GM23338 (cell line): Measurements from ENCODE around the gene PRG3. TPM values are rescaled to one million over a fixed set of nuclear protein-coding genes. Genes with fewer than 3 reads are reported as not detected.

Experiments
- ATAC-seq: fragments of 200-7000 bp; cut with Tn5 transposase; 3 replicates; pipeline ENCODE4 v1.9.1; 2020
- DNase-seq: peaks from one replicate; pipeline ENCODE4 v3.0.0-alpha.2; 2015; ENCODE audit warnings: low spot score
- H2AFZ ChIP-seq: fragments of 200-600 bp; sonication (generic); 2 replicates; pipeline ENCODE4 v1.8.0; 2016; ENCODE audit warnings: antibody characterized with exemption, mild to moderate bottlenecking, moderate library complexity
- H3F3A ChIP-seq: fragments of 200-600 bp; sonication (generic); replicated peaks from 2 replicates; pipeline ENCODE4 v1.8.0; 2017; ENCODE audit warnings: antibody characterized with exemption, mixed run types, low read depth
- H3K27ac ChIP-seq: fragments of 200-600 bp; sonication (generic); 2 replicates; pipeline ENCODE4 v1.6.1; 2016; ENCODE audit warnings: low read depth
- H3K27me3 ChIP-seq: fragments of 200-600 bp; sonication (generic); 2 replicates; pipeline ENCODE4 v1.8.0; 2016; ENCODE audit warnings: mild to moderate bottlenecking, mixed run types, moderate library complexity; ENCODE audit not compliant: insufficient read depth
- H3K36me3 ChIP-seq: fragments of 200-600 bp; sonication (generic); 2 replicates; pipeline ENCODE4 v1.8.0; 2016; ENCODE audit warnings: mild to moderate bottlenecking; ENCODE audit not compliant: insufficient read depth
- H3K4me1 ChIP-seq: fragments of 200-600 bp; sonication (generic); 2 replicates; pipeline ENCODE4 v1.8.0; 2016; ENCODE audit warnings: mild to moderate bottlenecking, moderate library complexity; ENCODE audit not compliant: insufficient read depth
- H3K4me2 ChIP-seq: fragments of 200-600 bp; sonication (generic); 2 replicates; pipeline ENCODE4 v1.7.1; 2017; ENCODE audit warnings: mixed run types
- H3K4me3 ChIP-seq: fragments of 200-600 bp; sonication (generic); 2 replicates; pipeline ENCODE4 v1.6.1; 2016; ENCODE audit warnings: mixed run types
- H3K79me2 ChIP-seq: fragments of 200-600 bp; sonication (generic); replicated peaks from 2 replicates; pipeline ENCODE4 v1.8.0; 2017; ENCODE audit warnings: mild to moderate bottlenecking; ENCODE audit not compliant: insufficient read depth
- H3K9me2 ChIP-seq: fragments of 200-600 bp; sonication (generic); 2 replicates; pipeline ENCODE4 v1.8.0; 2017; ENCODE audit not compliant: insufficient read depth
- H4K20me1 ChIP-seq: fragments of 200-600 bp; sonication (generic); replicated peaks from 2 replicates; pipeline ENCODE4 v1.8.0; 2017; ENCODE audit warnings: mild to moderate bottlenecking; ENCODE audit not compliant: insufficient read depth
- H3K27ac Mint-ChIP-seq: 2 replicates; pipeline ENCODE4 v1.8.0; 2020; ENCODE audit warnings: inconsistent platforms, mild to moderate bottlenecking, moderate library complexity, mixed read lengths
- H3K27me3 Mint-ChIP-seq: 3 replicates; pipeline ENCODE4 v1.8.0; 2022; ENCODE audit warnings: low read depth, mild to moderate bottlenecking, moderate library complexity, mixed read lengths, inconsistent platforms; ENCODE audit not compliant: insufficient read depth, poor library complexity
- H3K36me3 Mint-ChIP-seq: 3 replicates; pipeline ENCODE4 v1.8.0; 2021; ENCODE audit warnings: low read depth, mild to moderate bottlenecking, inconsistent platforms, moderate library complexity, mixed read lengths
- H3K4me1 Mint-ChIP-seq: 3 replicates; pipeline ENCODE4 v1.8.0; 2020; ENCODE audit warnings: mild to moderate bottlenecking, inconsistent platforms, mixed read lengths
- H3K4me3 Mint-ChIP-seq: 3 replicates; pipeline ENCODE4 v1.8.0; 2021; ENCODE audit warnings: moderate library complexity, mild to moderate bottlenecking, inconsistent platforms, mixed read lengths
- H3K9me3 Mint-ChIP-seq: 3 replicates; pipeline ENCODE4 v1.8.0; 2020; ENCODE audit warnings: moderate library complexity, mild to moderate bottlenecking, inconsistent platforms, mixed read lengths
- EZH2 ChIP-seq: fragments of 200-600 bp; sonication (generic); IDR thresholded peaks from one replicate; pipeline ENCODE4 v1.8.0; 2017; ENCODE audit warnings: antibody characterized with exemption, mild to moderate bottlenecking, low read depth; ENCODE audit not compliant: unreplicated experiment
- EZH2phosphoT487 ChIP-seq: fragments of 200-600 bp; sonication (generic); IDR thresholded peaks from one replicate; pipeline ENCODE4 v1.8.1; 2018; ENCODE audit warnings: antibody characterized with exemption; ENCODE audit not compliant: unreplicated experiment
- JUNB ChIP-seq: IDR thresholded peaks from one replicate; pipeline ENCODE4 v1.6.1; 2016; ENCODE audit warnings: antibody characterized with exemption; ENCODE audit not compliant: unreplicated experiment
- POLR2AphosphoS5 ChIP-seq: IDR thresholded peaks from 2 replicates; pipeline ENCODE4 v1.6.1; 2016; ENCODE audit warnings: antibody characterized with exemption, low read depth
- STAT1 ChIP-seq: IDR thresholded peaks from one replicate; pipeline ENCODE4 v1.6.1; 2016; ENCODE audit warnings: antibody characterized with exemption; ENCODE audit not compliant: unreplicated experiment
- ZNF114 ChIP-seq: fragments of 250-450 bp; sonication (Bioruptor Pico); IDR thresholded peaks from 2 replicates; pipeline ENCODE4 v1.5.0; 2020; ENCODE audit warnings: mild to moderate bottlenecking, moderate library complexity
- ZNF331 ChIP-seq: fragments of 250-450 bp; sonication (Bioruptor Pico); IDR thresholded peaks from 2 replicates; pipeline ENCODE4 v1.5.0; 2020; ENCODE audit warnings: low read depth, mild to moderate bottlenecking, moderate library complexity
- polyA plus RNA-seq: library from polyadenylated mRNA; unstranded; fragments of >200 nt; fragmentation: Nextera tagmentation; extraction: Ambion mirVana; gene quantifications from 2 replicates; pipeline ENCODE4 v1.2.1, GENCODE V29; 2016
- total RNA-seq: library from RNA; depleted of rRNA; stranded (reverse); fragments of >200 nt; shearing (Covaris generic); gene quantifications from 2 replicates; pipeline ENCODE4 v1.2.3, GENCODE V29; 2014
- TF ChIP-seq, protein P1 (sequence below), 2 experiments: fragments of 200-600 bp in 1 of 2; sonication (generic) in 1 of 2; conservative IDR thresholded peaks; 2 replicates each; pipeline versions ENCODE4 v1.5.1 to v1.6.1; 2016 to 2017; ENCODE audit warnings: antibody characterized with exemption in 2 of 2, low read depth in 2 of 2, mild to moderate bottlenecking in 2 of 2, moderate library complexity in 1 of 2
- TF ChIP-seq, protein P2 (sequence below): IDR thresholded peaks from one replicate; pipeline ENCODE4 v1.6.1; 2018; ENCODE audit warnings: antibody characterized with exemption; ENCODE audit not compliant: unreplicated experiment
- TF ChIP-seq, protein P3 (sequence below): IDR thresholded peaks from 2 replicates; pipeline ENCODE4 v1.6.1; 2016; ENCODE audit warnings: antibody characterized with exemption

PRG3 gene
- total and polyA plus RNA-seq, 2 experiments from 2014 or later = not detected

DNA sequence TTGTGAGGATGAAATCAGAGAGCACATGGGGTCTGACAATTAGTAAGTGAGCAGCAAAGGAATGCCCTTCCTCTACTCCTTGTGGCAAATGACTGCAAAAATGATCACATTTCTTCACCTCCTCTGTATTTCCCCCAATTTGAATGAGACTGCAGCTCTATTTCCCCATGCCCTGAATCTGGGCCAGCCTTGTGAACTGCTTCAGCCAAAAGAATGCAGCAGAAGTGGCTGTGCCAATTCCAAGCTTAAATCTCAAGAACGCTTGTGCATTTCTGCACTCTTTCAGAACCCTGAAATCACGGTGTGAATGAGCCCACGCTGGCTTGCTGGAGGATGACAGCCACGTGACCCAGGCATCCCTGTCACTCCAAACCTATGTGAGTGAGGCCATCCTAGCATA, 36.1 kb upstream of the PRG3 start (continued):
- TF ChIP-seq, protein P1, sequence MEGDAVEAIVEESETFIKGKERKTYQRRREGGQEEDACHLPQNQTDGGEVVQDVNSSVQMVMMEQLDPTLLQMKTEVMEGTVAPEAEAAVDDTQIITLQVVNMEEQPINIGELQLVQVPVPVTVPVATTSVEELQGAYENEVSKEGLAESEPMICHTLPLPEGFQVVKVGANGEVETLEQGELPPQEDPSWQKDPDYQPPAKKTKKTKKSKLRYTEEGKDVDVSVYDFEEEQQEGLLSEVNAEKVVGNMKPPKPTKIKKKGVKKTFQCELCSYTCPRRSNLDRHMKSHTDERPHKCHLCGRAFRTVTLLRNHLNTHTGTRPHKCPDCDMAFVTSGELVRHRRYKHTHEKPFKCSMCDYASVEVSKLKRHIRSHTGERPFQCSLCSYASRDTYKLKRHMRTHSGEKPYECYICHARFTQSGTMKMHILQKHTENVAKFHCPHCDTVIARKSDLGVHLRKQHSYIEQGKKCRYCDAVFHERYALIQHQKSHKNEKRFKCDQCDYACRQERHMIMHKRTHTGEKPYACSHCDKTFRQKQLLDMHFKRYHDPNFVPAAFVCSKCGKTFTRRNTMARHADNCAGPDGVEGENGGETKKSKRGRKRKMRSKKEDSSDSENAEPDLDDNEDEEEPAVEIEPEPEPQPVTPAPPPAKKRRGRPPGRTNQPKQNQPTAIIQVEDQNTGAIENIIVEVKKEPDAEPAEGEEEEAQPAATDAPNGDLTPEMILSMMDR (conservative IDR thresholded peaks at IDR 0.05; ENCODE audit: low read depth in 2 of 2) = no peak

DNA sequence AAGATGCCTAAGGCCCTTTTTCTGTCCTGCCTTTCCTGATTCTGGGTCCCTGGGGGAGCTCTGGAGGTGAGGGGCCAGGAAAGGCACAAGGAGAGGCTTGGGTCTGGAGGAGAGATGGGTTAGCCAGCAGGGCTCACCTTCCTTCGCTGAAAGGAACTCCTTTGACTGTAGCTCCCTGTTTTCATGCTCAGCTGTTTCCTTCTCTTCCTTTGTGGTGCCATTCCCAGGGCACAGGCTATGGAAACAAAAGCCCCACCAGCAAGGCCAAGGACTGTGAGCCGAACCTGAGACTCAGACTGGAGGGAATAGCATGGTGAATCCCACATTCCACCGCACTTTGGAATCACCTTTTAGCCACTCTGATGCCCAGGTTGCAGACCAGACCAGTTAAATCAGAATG, 35.5 kb upstream of the PRG3 start:
- Histone ChIP-seq H3K4me2 (no peak overlapping the region), H3K27ac (no peak overlapping the region), H3K4me1 (no peaks in the 10 kb centered on the region), H2AFZ (no peak overlapping the region), H3K9me2 (no peaks in the 10 kb centered on the region), H3K36me3 (peaks cover 13% of the 10 kb centered on the region), H3K27me3 (no peaks in the 10 kb centered on the region), H3K4me3 (no peak overlapping the region), H3K79me2 (no peaks in the 10 kb centered on the region), H4K20me1 (no peaks in the 10 kb centered on the region; the same call in 1 of the 2 replicates), H3F3A (no peaks in the 10 kb centered on the region)
- Mint-ChIP-seq H3K27me3 (no peaks in the 10 kb centered on the region), H3K9me3 (no peaks in the 10 kb centered on the region), H3K27ac (no peak overlapping the region), H3K36me3 (peaks cover 75% of the 10 kb centered on the region), H3K4me3 (no peak overlapping the region), H3K4me1 (peaks cover 10% of the 10 kb centered on the region)
- DNase-seq (no peak), ATAC-seq (no peak)
- TF ChIP-seq ZNF331 (no peak), ZNF114 (CRISPR knock-in tag) (no peak), STAT1 (no peak), EZH2phosphoT487 (no peak), EZH2 (no peak), JUNB (no peak), POLR2AphosphoS5 (no peak)
- TF ChIP-seq, protein P1 (conservative IDR thresholded peaks at IDR 0.05; ENCODE audit: low read depth in 2 of 2) = no peak
- TF ChIP-seq, protein P2, sequence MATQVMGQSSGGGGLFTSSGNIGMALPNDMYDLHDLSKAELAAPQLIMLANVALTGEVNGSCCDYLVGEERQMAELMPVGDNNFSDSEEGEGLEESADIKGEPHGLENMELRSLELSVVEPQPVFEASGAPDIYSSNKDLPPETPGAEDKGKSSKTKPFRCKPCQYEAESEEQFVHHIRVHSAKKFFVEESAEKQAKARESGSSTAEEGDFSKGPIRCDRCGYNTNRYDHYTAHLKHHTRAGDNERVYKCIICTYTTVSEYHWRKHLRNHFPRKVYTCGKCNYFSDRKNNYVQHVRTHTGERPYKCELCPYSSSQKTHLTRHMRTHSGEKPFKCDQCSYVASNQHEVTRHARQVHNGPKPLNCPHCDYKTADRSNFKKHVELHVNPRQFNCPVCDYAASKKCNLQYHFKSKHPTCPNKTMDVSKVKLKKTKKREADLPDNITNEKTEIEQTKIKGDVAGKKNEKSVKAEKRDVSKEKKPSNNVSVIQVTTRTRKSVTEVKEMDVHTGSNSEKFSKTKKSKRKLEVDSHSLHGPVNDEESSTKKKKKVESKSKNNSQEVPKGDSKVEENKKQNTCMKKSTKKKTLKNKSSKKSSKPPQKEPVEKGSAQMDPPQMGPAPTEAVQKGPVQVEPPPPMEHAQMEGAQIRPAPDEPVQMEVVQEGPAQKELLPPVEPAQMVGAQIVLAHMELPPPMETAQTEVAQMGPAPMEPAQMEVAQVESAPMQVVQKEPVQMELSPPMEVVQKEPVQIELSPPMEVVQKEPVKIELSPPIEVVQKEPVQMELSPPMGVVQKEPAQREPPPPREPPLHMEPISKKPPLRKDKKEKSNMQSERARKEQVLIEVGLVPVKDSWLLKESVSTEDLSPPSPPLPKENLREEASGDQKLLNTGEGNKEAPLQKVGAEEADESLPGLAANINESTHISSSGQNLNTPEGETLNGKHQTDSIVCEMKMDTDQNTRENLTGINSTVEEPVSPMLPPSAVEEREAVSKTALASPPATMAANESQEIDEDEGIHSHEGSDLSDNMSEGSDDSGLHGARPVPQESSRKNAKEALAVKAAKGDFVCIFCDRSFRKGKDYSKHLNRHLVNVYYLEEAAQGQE = no peak
- TF ChIP-seq, protein P3, sequence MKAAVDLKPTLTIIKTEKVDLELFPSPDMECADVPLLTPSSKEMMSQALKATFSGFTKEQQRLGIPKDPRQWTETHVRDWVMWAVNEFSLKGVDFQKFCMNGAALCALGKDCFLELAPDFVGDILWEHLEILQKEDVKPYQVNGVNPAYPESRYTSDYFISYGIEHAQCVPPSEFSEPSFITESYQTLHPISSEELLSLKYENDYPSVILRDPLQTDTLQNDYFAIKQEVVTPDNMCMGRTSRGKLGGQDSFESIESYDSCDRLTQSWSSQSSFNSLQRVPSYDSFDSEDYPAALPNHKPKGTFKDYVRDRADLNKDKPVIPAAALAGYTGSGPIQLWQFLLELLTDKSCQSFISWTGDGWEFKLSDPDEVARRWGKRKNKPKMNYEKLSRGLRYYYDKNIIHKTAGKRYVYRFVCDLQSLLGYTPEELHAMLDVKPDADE = no peak
